PC-3 (cell line): ENCODE data around the gene ZNF487.
"Not testable (repeated sequence)": the region's sequence is repeated elsewhere in the genome, so short reads cannot be mapped to it uniquely, and the experiment has no call there.

Source experiments
- CTCF ChIP-seq: fragments of 300-600 bp; sonication (generic); conservative IDR thresholded peaks from 2 replicates; pipeline ENCODE4 v1.5.1; 2017; ENCODE audit warnings: antibody characterized with exemption, low read depth, mild to moderate bottlenecking, low read length
- EZH2 ChIP-seq: fragments of 300-600 bp; sonication (generic); IDR thresholded peaks from one replicate; pipeline ENCODE4 v1.6.1; 2017; ENCODE audit warnings: antibody characterized with exemption, mild to moderate bottlenecking, low read length; ENCODE audit not compliant: unreplicated experiment
- EZH2phosphoT487 ChIP-seq: fragments of 300-600 bp; sonication (generic); IDR thresholded peaks from 2 replicates; pipeline ENCODE4 v1.6.1; 2018; ENCODE audit warnings: mild to moderate bottlenecking, antibody characterized with exemption, low read length, borderline replicate concordance

- not testable (repeated sequence) for TF ChIP-seq CTCF, EZH2, EZH2phosphoT487
Observed at GRCh38 chr10:43454025-43454424, 17.1 kb downstream of the ZNF487 start.
